HG03103 (cell line): ENCODE data around the gene MBLAC1.

Experiments
- ATAC-seq: cut with Tn5 transposase; IDR thresholded peaks from one replicate; pipeline ENCODE4 v1.9.1; 2021; ENCODE audit warnings: low read depth; ENCODE audit not compliant: unreplicated experiment

The MBLAC1 gene

DNA sequence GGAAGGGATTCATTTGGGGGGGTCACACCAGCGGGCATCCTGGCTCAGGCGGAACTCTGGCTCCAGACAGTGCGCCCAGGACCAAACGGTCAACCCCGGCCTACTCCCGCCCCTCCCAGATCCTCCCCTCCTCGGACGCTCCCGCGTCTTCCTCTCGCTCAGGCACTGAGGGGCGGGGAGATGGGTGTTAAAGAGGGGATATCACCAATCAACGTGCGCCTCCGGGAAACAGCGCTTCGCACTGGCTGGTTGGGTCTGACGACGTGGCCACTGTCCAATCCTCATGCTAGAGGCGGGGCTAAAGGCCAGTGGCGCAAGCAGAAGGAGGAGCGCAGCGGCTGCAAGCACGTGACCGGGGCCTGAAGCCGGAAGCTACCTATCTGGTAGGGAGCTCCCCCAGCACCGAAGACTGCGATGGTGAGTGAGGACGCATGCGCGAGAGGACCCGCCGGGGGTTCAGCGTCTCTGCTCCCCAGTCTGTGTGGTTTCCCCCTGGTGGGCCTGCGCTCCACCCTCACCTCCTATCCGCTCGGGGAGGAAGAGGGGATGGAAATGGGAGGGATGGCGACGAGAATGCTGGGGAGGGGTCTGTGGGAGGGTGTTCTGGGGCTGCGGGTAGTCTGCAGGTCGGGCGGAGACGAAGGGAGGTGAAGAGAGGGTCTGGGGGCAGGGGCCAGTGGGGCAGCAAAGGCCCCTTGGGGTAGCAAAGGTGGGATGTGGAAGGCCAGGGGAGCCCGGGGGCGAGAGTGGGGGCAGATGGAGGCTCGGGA lies 22.0 kb downstream of the MBLAC1 start, which contains the start of gene LAMTOR4:
TSS of gene LAMTOR4 (plus strand) at position 360 of the 770 bp plus-strand sequence. CDS start at position 415, 55 bp downstream.
- peak; percentile 94 for ATAC-seq

DNA sequence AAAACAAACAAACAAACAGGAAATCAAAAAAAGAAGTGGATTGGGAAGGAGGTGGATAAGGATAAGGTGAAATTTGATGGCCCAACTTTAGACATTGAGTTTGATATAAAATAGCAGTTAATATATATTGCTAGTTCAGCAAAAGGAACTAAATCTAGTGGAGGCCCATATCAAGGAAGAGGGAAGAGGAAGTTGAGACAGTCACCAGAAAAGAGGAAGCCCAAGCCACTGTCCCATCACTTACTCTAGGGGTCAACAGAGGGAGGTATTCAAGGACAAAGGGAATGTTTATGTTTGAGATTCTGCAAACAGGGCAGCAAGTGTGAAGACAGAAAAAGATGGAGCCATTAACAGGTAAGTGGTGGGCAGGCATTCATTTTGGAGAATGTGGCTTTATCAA lies 25.6 kb downstream of the MBLAC1 start:
- no peak for ATAC-seq

DNA sequence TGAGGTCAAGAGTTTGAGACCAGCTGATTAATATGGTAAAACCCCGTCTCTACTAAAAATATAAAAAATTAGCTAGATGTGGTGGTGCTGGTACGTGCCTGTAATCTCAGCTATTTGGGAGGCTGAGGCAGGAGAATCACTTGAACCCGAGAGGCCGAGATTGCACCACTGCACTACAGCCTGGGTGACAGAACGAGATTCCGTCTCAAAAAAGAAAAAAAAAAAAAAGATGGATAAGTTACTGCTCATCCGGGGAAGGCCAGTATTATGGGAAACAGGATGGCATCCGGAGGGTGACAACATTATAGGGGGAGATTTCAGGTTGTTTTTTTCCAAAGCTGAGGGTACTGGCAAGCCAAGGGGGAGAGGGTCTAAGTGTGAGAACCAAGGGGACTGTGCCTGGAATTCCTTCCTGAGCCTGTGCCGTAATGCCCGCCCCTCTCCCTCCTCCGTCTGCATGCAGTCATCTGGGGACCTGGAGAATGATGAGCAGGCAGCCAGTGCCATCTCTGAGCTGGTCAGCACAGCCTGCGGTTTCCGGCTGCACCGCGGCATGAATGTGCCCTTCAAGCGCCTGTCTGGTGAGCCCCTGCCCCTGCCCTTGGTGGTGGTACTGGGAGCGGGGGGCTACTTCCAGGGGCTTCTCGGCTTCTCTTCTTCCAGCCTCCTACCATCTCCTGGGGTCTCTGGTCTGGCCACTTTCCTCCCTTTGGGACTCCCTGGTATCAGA lies 26.3 kb downstream of the MBLAC1 start:
- ATAC-seq = no peak

DNA sequence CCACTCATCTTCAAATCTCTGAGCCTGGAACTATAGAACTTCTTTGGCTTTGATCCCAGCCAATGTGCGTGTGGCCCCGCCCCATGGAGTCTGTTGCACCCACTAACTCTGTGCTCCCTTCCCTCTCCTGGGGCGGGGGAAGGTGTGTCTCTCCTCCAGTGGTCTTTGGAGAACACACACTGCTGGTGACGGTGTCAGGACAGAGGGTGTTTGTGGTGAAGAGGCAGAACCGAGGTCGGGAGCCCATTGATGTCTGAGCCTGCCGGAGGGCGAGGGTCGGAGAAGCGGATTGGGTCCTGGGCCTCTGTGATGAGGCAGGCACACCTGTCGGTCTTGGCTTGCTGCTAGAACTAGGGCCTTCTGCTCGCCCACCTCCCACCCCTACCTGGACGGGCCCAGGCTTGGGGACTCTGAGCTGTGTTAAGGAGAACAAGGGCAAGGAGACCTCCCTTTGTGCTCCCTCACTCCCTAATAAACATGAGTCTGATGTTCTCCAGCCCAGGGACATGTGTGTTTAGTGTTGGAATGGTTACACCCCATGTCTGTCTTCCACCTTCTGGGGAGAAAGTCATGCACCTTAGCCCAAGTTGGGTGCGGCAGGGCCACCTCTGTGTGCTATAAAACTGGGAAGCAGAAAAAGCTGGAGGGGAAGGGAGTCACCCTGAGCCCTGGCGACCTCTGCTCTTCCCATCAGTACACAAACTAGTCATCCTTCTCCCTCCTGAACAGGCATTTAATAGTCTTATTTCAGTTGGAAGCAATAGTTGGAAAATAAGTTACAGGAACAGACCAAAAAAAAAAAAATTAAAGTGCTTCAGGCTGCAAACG lies 27.2 kb downstream of the MBLAC1 start:
- ATAC-seq = no peak

DNA sequence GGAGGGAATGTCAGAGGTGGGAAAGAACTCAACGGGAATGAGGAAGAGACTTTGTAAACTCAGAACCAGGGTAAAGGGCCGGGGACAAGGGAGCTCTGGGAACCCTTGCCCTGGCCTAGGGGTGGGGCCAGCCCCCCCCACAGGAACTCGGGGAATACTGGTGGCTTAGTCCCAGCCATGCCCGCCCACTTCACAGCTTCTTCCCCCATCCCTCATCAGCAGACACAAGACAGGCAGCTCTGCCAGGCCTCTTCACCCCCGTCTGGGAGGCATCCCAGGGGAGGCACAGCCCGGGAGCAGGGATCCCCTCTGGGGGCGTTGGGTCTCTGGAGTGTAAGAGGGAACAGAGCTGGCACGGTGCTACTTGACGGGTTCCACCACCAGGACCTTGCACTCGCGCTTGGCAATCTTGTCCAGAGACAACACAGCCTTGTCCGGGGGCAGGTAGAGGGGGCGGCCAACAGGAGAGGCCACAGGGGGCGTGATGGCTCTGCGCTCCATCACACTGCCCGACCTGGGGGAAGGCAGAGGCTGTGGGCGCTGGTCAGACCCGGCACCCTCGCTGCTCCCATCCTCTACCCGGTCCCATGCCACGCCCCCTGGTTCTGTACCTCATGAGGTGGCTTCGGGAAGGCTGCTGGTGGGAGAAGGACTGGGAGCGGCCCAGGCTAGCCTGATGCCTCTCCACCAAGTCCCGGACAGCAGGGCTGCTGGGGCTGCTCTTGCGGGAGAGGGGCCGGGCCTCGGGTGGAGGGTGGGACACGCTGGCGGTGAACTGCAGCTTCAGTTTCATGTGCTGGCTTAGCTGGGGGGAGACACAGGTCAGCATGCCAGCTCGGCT lies 28.1 kb downstream of the MBLAC1 start:
- ATAC-seq = no peak

DNA sequence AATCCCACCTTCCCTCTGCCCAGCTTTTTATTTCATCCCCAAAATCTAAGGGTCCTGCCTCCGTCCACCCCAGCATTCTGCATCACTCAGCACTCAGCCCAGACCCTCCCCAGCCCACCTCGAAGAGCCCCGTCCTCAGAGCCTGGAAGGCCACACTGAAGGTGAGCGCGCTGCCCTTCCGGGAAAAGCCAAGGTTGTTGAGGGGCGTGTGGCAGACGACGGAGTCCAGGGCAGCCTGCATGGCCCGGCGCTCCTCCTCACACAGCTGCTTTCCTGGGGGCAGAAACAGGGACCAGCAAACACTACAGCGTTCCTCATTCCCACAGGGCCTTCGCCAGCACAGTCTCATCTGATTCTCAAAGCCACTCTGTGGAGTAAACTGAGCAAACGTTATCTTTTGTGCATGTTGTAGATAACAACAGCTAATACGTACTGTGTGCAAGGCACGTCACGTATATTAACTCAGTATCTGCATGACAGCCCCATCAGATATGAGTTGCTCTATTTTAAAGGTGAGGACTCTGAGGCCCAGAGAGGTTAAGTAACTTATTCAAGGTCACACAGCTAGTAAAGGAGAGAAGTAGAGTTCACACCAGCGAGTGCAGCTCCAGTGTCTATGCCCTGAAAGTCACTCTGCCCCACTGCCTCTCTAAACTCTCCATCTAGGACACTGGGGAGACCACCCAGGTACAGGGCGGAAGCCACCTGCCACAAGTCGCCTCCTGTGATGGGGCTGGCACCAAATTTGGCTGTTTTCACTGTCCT lies 29.0 kb downstream of the MBLAC1 start:
- no peak for ATAC-seq

DNA sequence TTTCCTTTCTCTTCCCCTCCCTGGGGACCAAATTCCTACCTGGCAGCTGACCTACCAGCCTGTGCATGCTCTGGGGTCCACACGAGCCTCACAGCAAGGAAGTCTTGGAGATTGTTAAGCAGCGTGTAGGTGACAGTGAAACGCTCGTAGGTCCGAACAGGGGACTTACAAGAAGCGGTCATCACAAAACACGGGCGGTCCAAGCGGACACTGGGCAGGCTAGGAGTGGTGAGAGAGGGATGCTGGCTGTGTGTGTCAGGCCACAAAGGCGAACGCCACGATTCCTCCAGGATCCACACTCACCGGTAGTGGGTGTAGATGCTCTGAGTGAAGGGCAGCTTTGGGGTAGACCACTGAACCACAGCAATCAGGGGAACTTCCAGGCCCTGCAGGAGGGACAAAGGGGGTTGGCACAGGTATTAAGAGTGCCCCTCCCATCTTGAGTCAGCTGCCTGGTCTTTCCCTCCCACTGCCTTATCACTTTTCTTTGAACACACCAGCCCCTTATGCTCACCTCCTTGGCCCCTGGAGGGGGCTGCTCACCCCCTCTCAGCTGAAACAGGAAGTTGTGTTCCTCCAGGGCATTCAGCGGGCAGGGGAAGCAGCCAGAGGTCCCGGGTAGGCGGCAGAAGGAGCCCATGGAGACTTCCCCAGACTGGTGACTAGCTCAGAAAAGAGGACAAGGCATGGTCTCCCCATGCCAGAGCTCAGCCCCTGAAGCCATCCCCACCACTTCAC lies 29.7 kb downstream of the MBLAC1 start:
- no peak for ATAC-seq

DNA sequence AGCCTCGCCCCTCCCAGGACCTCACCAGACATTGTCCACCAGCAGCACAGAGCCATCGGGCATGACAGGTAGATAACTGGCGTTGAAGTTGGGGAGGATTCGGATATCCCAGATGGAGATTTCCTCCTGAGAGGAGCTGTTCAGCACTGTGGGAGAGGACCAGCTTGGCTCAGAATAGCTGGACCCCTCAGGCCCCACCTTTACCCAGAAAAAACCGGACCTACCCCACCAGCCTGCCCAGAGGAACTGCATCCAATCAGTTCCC lies 30.2 kb downstream of the MBLAC1 start:
- ATAC-seq = no peak

DNA sequence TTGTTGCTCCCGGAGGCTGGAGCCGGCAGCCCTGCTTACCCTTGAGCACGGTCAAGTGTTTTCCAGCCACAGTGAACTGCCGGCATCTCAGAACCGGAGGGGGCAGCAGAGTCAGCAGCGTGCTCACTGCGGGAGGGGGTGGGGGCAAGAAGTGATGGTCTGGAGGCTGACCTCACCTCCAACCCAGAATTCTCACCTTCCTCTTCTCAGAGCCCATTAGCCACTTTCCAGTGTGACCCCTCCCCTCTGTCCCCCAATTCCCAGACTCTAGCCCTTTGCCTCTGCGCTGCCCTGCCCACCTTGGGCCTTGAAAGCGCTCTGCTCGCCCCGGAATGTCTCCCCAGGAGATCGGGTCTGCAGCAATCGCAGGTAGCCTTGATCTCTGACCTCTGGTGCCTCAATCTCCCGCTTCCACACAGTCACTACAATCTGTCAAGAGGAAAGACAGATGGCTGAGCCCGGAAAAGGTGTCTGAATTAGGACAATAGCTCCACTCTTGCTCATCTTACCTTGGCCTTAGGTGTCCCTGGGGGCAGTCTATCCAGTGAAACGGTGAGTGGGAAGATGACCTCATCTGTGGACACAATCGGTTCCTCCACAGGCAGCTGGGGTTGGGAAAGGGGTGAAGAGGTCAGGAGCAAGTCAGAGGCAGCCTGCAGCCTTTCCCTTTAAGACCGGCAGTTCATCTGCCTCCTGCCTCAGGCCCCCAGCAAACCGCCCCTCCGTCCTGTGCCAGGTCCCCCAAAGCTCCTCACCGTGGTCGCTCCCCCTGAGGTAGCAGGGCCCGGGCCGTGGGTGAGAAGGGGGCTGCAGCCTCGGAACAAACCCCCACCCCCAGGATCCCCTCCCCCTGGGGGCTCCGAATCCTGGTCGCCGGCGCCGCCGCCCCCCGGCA lies 30.8 kb downstream of the MBLAC1 start:
- no peak for ATAC-seq

DNA sequence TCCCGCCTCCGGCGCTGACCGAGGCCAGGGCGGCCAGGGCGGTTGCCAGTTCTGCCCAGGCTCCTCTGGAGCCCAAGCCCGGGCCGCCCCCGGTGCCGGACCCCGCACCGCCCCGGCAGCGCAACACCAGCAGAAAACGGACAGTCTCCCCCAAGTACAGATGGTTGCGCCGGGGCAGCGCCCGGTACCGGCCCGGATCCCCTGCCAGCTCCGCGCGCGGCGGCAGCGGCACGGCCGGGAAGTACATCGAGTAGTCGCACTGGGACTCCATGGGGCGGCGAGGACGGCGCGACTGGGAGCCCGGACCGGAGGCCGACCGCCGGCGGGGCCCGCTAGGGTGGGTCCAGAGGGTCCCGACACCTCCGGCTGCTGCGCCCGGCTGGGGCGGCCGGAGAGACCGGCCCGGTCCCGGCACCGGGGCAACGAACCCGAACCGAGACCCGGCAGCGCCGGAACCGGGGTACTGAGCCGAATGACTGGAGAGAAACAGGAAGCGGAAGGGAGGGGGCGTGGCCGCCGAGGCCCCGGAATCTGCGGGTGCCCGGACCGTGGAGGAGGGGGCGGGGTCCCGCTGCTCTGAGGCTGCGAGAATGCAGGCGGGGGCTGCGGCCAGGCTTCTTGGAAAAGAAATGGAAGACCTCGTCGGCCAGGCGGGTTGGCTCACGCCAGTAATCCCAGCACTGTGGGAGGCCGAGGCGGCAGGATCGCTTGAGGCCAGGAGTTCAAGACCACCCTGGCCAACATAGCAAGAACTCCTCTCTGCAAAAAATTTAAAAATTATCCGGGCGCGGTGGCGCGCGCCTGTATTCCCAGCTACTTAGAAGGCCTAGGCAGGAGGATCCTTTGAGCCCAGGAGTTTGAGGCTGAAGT lies 31.7 kb downstream of the MBLAC1 start, which contains the start of gene TRAPPC14:
TSS of gene TRAPPC14 (minus strand) at position 495 of the 870 bp plus-strand sequence. CDS start at position 271, 224 bp downstream.
- peak; percentile 66 for ATAC-seq

DNA sequence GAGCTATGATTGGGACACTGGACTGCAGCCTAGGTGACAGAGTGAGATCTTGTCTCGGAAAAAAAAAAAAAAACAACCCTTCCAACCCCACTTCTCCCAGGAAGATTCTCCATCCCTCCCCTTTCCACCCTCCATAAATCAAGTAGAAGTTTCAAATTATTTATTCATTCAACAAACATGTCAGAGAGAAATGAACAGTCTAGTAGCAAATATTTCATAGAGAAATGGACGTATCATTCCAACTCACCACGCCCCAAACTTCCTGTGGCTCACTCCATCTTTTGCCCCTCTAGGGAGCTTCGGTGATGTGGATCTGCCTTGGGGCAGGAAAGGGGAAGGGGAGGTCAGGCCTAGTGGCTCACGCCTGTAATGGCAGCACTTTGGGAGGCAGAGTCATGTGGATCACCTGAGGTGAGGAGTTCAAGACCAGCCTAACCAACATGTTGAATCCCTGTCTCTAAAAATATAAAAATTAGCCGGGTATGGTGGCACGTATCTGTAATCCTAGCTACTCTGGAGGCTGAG lies 32.4 kb downstream of the MBLAC1 start:
- ATAC-seq = no peak

DNA sequence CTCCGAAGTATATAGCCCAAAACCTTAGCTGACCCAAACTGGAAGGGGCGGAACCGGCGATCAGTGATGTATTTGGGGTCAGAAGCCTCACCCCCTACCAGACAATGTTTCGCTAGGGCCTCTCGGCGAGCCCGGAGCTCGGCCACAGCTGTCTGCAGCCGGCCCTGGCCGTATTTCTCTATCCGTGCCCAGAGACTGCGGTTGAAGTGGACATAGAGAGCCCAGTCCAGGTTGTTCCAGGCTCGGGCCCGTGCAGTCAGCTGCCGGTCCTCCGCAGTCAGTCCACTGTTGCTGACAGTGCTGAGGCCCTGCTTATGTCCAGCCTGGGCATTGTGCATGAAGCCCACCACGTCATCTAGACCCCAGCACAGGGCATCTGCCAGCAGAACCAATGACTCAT lies 33.3 kb downstream of the MBLAC1 start:
- ATAC-seq = no peak

DNA sequence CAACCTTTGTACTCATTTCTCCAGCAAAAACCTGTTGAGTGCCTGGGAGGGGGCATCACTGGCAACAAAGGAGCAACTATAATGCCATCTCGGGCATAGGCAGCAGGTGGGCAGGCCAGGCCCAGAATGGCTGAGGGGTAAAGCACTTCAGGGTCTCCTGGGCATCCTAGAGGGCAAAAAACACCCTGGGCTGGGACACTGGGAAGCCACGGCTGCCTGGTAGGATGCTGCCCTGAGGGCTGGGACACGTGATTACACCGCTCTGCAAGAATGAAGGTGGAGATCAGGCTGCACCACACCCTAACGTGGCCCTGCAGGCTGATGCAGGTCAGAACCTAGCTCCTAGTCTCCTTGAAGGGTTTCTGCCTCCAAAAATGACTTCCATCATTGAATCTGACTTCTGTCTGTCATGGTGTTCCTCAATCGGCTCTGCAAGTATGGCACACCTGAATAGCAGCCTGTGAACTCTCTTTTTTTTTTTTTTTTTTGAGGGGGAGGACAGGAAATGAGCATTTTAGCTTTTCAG lies 36.3 kb downstream of the MBLAC1 start:
- ATAC-seq = no peak

DNA sequence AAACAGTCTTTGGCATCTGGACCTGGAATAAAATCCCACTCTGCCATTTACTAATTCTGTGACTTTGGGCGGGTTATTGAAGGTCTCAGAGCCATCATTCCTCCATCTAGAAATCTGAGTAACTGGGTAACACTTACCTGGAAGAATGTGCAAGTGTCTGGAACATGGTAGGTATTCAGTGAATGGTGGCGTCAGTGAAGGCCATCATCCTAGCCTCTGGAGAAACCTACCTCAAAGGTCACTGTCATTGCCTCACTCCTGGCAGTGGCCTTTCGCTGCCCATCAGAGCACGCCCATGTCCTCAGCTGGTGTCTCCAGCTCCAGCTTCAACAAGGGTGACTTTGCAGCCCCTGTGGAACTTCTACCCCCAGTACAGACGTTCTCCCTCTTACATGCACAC lies 37.1 kb downstream of the MBLAC1 start:
- no peak for ATAC-seq

DNA sequence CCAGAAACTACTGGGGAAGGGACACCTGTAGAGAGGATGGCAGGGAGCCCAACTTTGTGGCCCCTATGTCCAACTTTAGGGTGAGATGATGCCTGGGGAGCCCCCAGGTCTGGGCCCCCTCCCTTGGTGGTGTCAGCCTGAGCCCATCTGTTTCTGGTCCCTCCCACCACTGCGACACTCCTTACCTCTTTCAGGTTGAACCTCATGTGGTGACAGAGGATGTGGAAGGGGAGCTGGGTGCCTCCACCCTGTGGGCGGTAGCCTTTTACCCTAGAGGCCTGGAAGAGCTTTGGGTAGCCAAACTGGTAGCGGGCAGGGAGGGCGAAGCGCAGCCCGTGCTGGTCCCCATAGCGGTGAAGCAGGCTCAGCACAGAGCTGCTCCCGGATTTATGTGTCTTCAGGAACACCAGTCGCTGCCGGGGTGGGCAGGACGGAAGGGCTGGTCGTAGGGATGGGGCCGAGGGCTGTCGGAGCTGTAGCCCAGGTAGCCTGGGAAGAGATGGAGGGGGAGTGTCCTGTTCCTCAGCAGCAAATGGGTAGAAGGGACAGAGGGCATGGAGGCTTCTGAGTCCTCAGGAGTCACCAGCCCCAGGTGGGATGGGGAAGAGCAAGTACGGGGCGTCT lies 39.7 kb downstream of the MBLAC1 start:
- ATAC-seq = no peak
